WTC11 (cell line): ENCODE data around the gene FKBP5. TPM values are rescaled to one million over a fixed set of nuclear protein-coding genes. Genes with fewer than 3 reads are reported as not detected.

ENCODE experiments used
- ATAC-seq: fragments of 200-7000 bp; cut with Tn5 transposase; 2 replicates; pipeline ENCODE4 v1.10.0; 2021; ENCODE audit warnings: mild to moderate bottlenecking, moderate library complexity
- CTCF ChIA-PET: fragments of 300-600 bp; sonication (Branson Sonifier 250); formaldehyde crosslinking; loops from one replicate; lab custom pipeline; 2021; ENCODE audit warnings: antibody characterized with exemption; lab: Charles Lee
- POLR2A ChIA-PET: fragments of 350-600 bp; sonication (Branson Sonifier 250); formaldehyde crosslinking; loops from one replicate; lab custom pipeline; 2021; ENCODE audit warnings: antibody characterized with exemption; lab: Charles Lee
- DNase-seq: peaks from one replicate; pipeline ENCODE4 v3.0.0; 2021; ENCODE audit warnings: low spot score
- H3K27ac Mint-ChIP-seq: 2 replicates; pipeline ENCODE4 v1.8.0; 2021; ENCODE audit warnings: mixed read lengths
- H3K27me3 Mint-ChIP-seq: 2 replicates; pipeline ENCODE4 v1.8.0; 2021; ENCODE audit warnings: low read depth, mild to moderate bottlenecking, moderate library complexity, mixed read lengths
- H3K36me3 Mint-ChIP-seq: 2 replicates; pipeline ENCODE4 v1.8.0; 2021; ENCODE audit warnings: mixed read lengths
- H3K4me1 Mint-ChIP-seq: 2 replicates; pipeline ENCODE4 v1.8.0; 2022; ENCODE audit warnings: mixed read lengths
- H3K4me3 Mint-ChIP-seq: 2 replicates; pipeline ENCODE4 v1.8.0; 2021; ENCODE audit warnings: mild to moderate bottlenecking, moderate library complexity, mixed read lengths
- H3K9me3 Mint-ChIP-seq: 2 replicates; pipeline ENCODE4 v1.8.0; 2021; ENCODE audit warnings: mixed read lengths
- AR ChIP-seq: fragments of 250-450 bp; sonication (Bioruptor Pico); IDR thresholded peaks from 2 replicates; pipeline ENCODE4 v1.9.0; 2021; ENCODE audit warnings: mild to moderate bottlenecking
- CDX4 ChIP-seq: fragments of 250-450 bp; sonication (Bioruptor Pico); IDR thresholded peaks from 2 replicates; pipeline ENCODE4 v1.9.0; 2021; ENCODE audit warnings: moderate library complexity, mild to moderate bottlenecking, inconsistent platforms, borderline replicate concordance
- CTCF ChIP-seq: fragments of 200-600 bp; IDR thresholded peaks from 2 replicates; pipeline ENCODE4 v1.8.0; 2022; ENCODE audit warnings: antibody characterized with exemption
- E2F4 ChIP-seq: sonication (generic); formaldehyde crosslinking; IDR thresholded peaks from 2 replicates; pipeline ENCODE4 v1.8.1; 2022; ENCODE audit warnings: low read depth, mild to moderate bottlenecking, moderate library complexity, missing genetic modification reagents, borderline replicate concordance
- GABPB1 ChIP-seq: sonication (generic); formaldehyde crosslinking; IDR thresholded peaks from 2 replicates; pipeline ENCODE4 v1.8.1; 2023; ENCODE audit warnings: mild to moderate bottlenecking, missing genetic modification reagents
- HMGXB4 ChIP-seq: sonication (generic); formaldehyde crosslinking; IDR thresholded peaks from 2 replicates; pipeline ENCODE4 v1.8.1; 2023; ENCODE audit warnings: mild to moderate bottlenecking, moderate library complexity, missing genetic modification reagents
- IRF2 ChIP-seq: sonication (generic); formaldehyde crosslinking; IDR thresholded peaks from 2 replicates; pipeline ENCODE4 v1.8.0; 2022; ENCODE audit warnings: low read depth, missing genetic modification reagents, borderline replicate concordance
- JUN ChIP-seq: sonication (generic); formaldehyde crosslinking; IDR thresholded peaks from 2 replicates; pipeline ENCODE4 v1.8.0; 2023; ENCODE audit warnings: mild to moderate bottlenecking, missing genetic modification reagents
- SMAD4 ChIP-seq: sonication (generic); formaldehyde crosslinking; IDR thresholded peaks from 2 replicates; pipeline ENCODE4 v1.8.0; 2022; ENCODE audit warnings: mild to moderate bottlenecking, missing genetic modification reagents
- SP1 ChIP-seq: sonication (generic); formaldehyde crosslinking; conservative IDR thresholded peaks from 2 replicates; pipeline ENCODE4 v1.8.1; 2022; ENCODE audit warnings: missing genetic modification reagents
- STAT6 ChIP-seq: sonication (generic); formaldehyde crosslinking; conservative IDR thresholded peaks from 2 replicates; pipeline ENCODE4 v1.8.1; 2023; ENCODE audit warnings: mild to moderate bottlenecking, low read depth, missing genetic modification reagents, moderate library complexity
- TP53 ChIP-seq: sonication (generic); formaldehyde crosslinking; IDR thresholded peaks from 2 replicates; pipeline ENCODE4 v1.8.1; 2023; ENCODE audit warnings: mild to moderate bottlenecking, missing genetic modification reagents
- ZMAT4 ChIP-seq: fragments of 250-450 bp; sonication (Bioruptor Pico); IDR thresholded peaks from 2 replicates; pipeline ENCODE4 v1.9.0; 2021; ENCODE audit warnings: mild to moderate bottlenecking
- ZNF121 ChIP-seq: sonication (generic); formaldehyde crosslinking; IDR thresholded peaks from 2 replicates; pipeline ENCODE4 v1.8.0; 2023; ENCODE audit warnings: missing genetic modification reagents
- ZNF423 ChIP-seq: fragments of 250-450 bp; sonication (Bioruptor Pico); IDR thresholded peaks from 2 replicates; pipeline ENCODE4 v2.1.2; 2022; ENCODE audit warnings: mild to moderate bottlenecking, moderate library complexity
- ZNF532 ChIP-seq: fragments of 250-450 bp; sonication (Bioruptor Pico); IDR thresholded peaks from 2 replicates; pipeline ENCODE4 v1.9.0; 2021; ENCODE audit warnings: mild to moderate bottlenecking, borderline replicate concordance
- total RNA-seq: library from RNA; stranded (reverse); gene quantifications from 3 replicates; pipeline ENCODE4 v1.2.3, GENCODE V29; 2021

FKBP5 gene
- total RNA-seq, 1 experiment from 2014 or later: 27.2 TPM

GRCh38 chr6:35610830-35611229 is 77.9 kb downstream of the FKBP5 start (continued):
- no peak for TF ChIP-seq STAT6 (CRISPR knock-in tag)
- TF ChIP-seq CDX4 (CRISPR knock-in tag): no peak

- Mint-ChIP-seq H3K27ac (no peak overlapping the region), H3K9me3 (0 out of 2 replicates have a peak, but pooled peaks cover under 1% of the 10 kb centered on the region), H3K27me3 (no peaks in the 10 kb centered on the region), H3K4me1 (peaks cover 7% of the 10 kb centered on the region), H3K4me3 (no peak overlapping the region), H3K36me3 (peaks cover 19% of the 10 kb centered on the region)
- no peak for DNase-seq
- ChIA-PET CTCF (interaction anchor here (0.9 kb wide), 1 partner anchor 346 kb away, joined by 3 read pairs; no protein-coding TSS in a partner anchor), POLR2A (interaction anchor here (0.7 kb wide), 1 partner anchor 1966 kb away, joined by 3 read pairs; no protein-coding TSS in a partner anchor)
- no peak for ATAC-seq
- TF ChIP-seq ZNF532 (CRISPR knock-in tag): no peak
- no peak for TF ChIP-seq AR (CRISPR knock-in tag)
- no peak for TF ChIP-seq CTCF
- no peak for TF ChIP-seq ZMAT4 (CRISPR knock-in tag)
- TF ChIP-seq SMAD4 (CRISPR knock-in tag): no peak
- TF ChIP-seq ZNF423 (CRISPR knock-in tag): no peak
- no peak for TF ChIP-seq TP53 (CRISPR knock-in tag)
- TF ChIP-seq HMGXB4: no peak
- no peak for TF ChIP-seq IRF2
- TF ChIP-seq ZNF121 (CRISPR knock-in tag): no peak
- no peak for TF ChIP-seq SP1 (CRISPR knock-in tag)
- no peak for TF ChIP-seq JUN (CRISPR knock-in tag)
- no peak for TF ChIP-seq GABPB1 (CRISPR knock-in tag)
- no peak for TF ChIP-seq STAT6 (CRISPR knock-in tag)
- no peak for TF ChIP-seq E2F4
Observed at GRCh38 chr6:35609588-35609987, 79.1 kb downstream of the FKBP5 start.
